ENCODE measurements around the gene SETD7.

GRCh38 chr4:139499186-139499585 lies 56.8 kb downstream of the SETD7 start:
- no peak for TF ChIP-seq POLR2A (IDR thresholded peaks at IDR 0.05; ENCODE audit: low read depth, low read length)
- TF ChIP-seq POLR2AphosphoS5 (IDR thresholded peaks at IDR 0.05; ENCODE audit: low read depth, low read length), result no peak
